K562 (cell line): ENCODE results near the gene PGAP3. TPM values are rescaled to one million over a fixed set of nuclear protein-coding genes. Genes with fewer than 3 reads are reported as not detected.

Experiments
- ATAC-seq: fragments of 200-7000 bp; cut with Tn5 transposase; 3 replicates; pipeline ENCODE4 v1.9.1; 2020; ENCODE audit warnings: moderate library complexity
- BruUV-seq: library from RNA; stranded (reverse); fragments of 400-500 nt; replicated peaks from 2 replicates; lab custom pipeline; 2021; lab: Mats Ljungman, UMichigan
- CTCF ChIA-PET: fragments of 300-600 bp; formaldehyde crosslinking; extraction: SDS; loops from one replicate; lab custom pipeline; 2021; ENCODE audit warnings: low intra/inter-chr PET ratio; lab: Yijun Ruan, JAX
- POLR2A ChIA-PET: fragments of 300-600, 350-650 bp; sonication (Branson Sonifier 250); formaldehyde crosslinking; extraction: SDS; loops from one replicate; lab custom pipeline; 2021; ENCODE audit warnings: antibody characterized with exemption, inconsistent platforms; lab: Yijun Ruan, JAX
- DNase-seq, 4 experiments: peaks; one replicate each; pipeline versions ENCODE4 v3.0.0 to v3.0.0-alpha.2; 2011 to 2018; ENCODE audit warnings: low spot score in 3 of 4, mixed read lengths in 3 of 4; ENCODE audit errors: extremely low read depth in 1 of 4
- FAIRE-seq: peaks from 2 replicates; lab custom pipeline; 2011; peaks lifted over from hg19 to GRCh38; lab: Jason Lieb, UNC
- H2AFZ ChIP-seq: 2 replicates; pipeline ENCODE4 v1.6.0; 2011; ENCODE audit warnings: low read depth, low read length, control low read depth, inconsistent platforms
- H3K27ac ChIP-seq: fragments of 200-600 bp; 3 replicates; pipeline ENCODE4 v1.8.0; 2011; ENCODE audit warnings: low read depth, mild to moderate bottlenecking, control low read depth, inconsistent platforms, low read length, moderate library complexity, mixed read lengths; ENCODE audit errors: extremely low read depth
- H3K27me3 ChIP-seq, 2 experiments: fragments of 300-600 bp in 1 of 2; 2 replicates in 1 of 2; 3 replicates in 1 of 2; pipeline versions ENCODE4 v1.6.0 to v1.8.0; 2011; ENCODE audit warnings: inconsistent platforms in 2 of 2, low read length in 2 of 2, mild to moderate bottlenecking in 1 of 2, mixed read lengths in 1 of 2, moderate library complexity in 1 of 2; ENCODE audit not compliant: control insufficient read depth in 2 of 2, insufficient read depth in 2 of 2
- H3K36me3 ChIP-seq: fragments of 300-600 bp; 3 replicates; pipeline ENCODE4 v1.8.0; 2011; ENCODE audit warnings: mild to moderate bottlenecking, low read length, inconsistent platforms; ENCODE audit not compliant: control insufficient read depth, insufficient read depth
- H3K4me1 ChIP-seq, 2 experiments: fragments of 200-600 bp in 1 of 2; replicated peaks in 1 of 2; 2 replicates in 1 of 2; 3 replicates in 1 of 2; pipeline versions ENCODE4 v1.5.1 to v1.8.0; 2011; ENCODE audit warnings: inconsistent platforms in 2 of 2, low read length in 2 of 2, mild to moderate bottlenecking in 1 of 2, mixed read lengths in 1 of 2, moderate library complexity in 1 of 2; ENCODE audit not compliant: control insufficient read depth in 2 of 2, insufficient read depth in 2 of 2
- H3K4me2 ChIP-seq: 2 replicates; pipeline ENCODE4 v1.6.1; 2011; ENCODE audit warnings: low read length, control low read depth, inconsistent platforms, mixed read lengths; ENCODE audit not compliant: insufficient read depth
- H3K4me3 ChIP-seq: fragments of 200-600 bp; sonication (generic), shearing (Covaris generic); 2 replicates; pipeline ENCODE4 v1.5.1; 2016; ENCODE audit warnings: control low read depth, inconsistent platforms
- H3K79me2 ChIP-seq: fragments of 200-600 bp; 3 replicates; pipeline ENCODE4 v1.8.0; 2011; ENCODE audit warnings: low read length, inconsistent platforms; ENCODE audit not compliant: control insufficient read depth, insufficient read depth
- H3K9ac ChIP-seq, 2 experiments: 2 replicates each; pipeline versions ENCODE4 v1.6.0 to v1.6.1; 2011; ENCODE audit warnings: low read depth in 2 of 2, low read length in 2 of 2, control low read depth in 1 of 2, inconsistent platforms in 1 of 2, mild to moderate bottlenecking in 1 of 2, mixed read lengths in 1 of 2; ENCODE audit not compliant: insufficient read depth in 1 of 2
- H3K9me1 ChIP-seq: one replicate; pipeline ENCODE4 v1.6.0; 2011; ENCODE audit warnings: inconsistent platforms, mild to moderate bottlenecking, low read length, moderate library complexity; ENCODE audit not compliant: control insufficient read depth, insufficient read depth
- H3K9me3 ChIP-seq: replicated peaks from 2 replicates; pipeline ENCODE4 v1.5.1; 2011; ENCODE audit warnings: low read depth, low read length, inconsistent platforms; ENCODE audit not compliant: control insufficient read depth, insufficient read depth
- H4K20me1 ChIP-seq: replicated peaks from 2 replicates; pipeline ENCODE4 v1.6.1; 2011; ENCODE audit warnings: low read length, inconsistent platforms, mixed read lengths; ENCODE audit not compliant: control insufficient read depth, insufficient read depth
- CTCFL ChIP-seq: IDR thresholded peaks from 2 replicates; pipeline ENCODE4 v1.6.1; 2011; ENCODE audit warnings: borderline replicate concordance, low read depth, mild to moderate bottlenecking, moderate library complexity, low read length; ENCODE audit not compliant: insufficient read depth, poor library complexity, severe bottlenecking
- HNRNPLL ChIP-seq: fragments of 200-400 bp; formaldehyde crosslinking; IDR thresholded peaks from 2 replicates; pipeline ENCODE4 v1.6.1; 2017; ENCODE audit warnings: low read length, low read depth, mild to moderate bottlenecking; ENCODE audit not compliant: poor library complexity, severe bottlenecking
- MAZ ChIP-seq, 2 experiments: fragments of 450-650 bp in 1 of 2; sonication (generic) in 1 of 2; formaldehyde crosslinking; IDR thresholded peaks in 1 of 2; conservative IDR thresholded peaks in 1 of 2; 2 replicates each; pipeline versions ENCODE4 v1.4.0 to v1.5.0; 2020; ENCODE audit warnings: mild to moderate bottlenecking in 1 of 2, missing genetic modification reagents in 1 of 2
- MTA2 ChIP-seq: fragments of 450-650 bp; IDR thresholded peaks from 2 replicates; pipeline ENCODE4 v1.6.1; 2016; ENCODE audit warnings: low read depth
- PHF20 ChIP-seq: fragments of 450-650 bp; IDR thresholded peaks from 2 replicates; pipeline ENCODE4 v1.6.1; 2018; ENCODE audit not compliant: partially characterized antibody
- REST ChIP-seq, 2 experiments: fragments of 450-650 bp; formaldehyde crosslinking in 1 of 2; IDR thresholded peaks; 2 replicates each; pipeline versions ENCODE4 v1.4.0 to v1.6.1; 2014 to 2020; ENCODE audit warnings: mild to moderate bottlenecking in 2 of 2, borderline replicate concordance in 1 of 2, low read depth in 1 of 2
- ZNF512 ChIP-seq: IDR thresholded peaks from 2 replicates; pipeline ENCODE4 v1.6.1; 2016; ENCODE audit warnings: missing genetic modification characterization, missing compliant biosample characterization
- WGBS: fragments of 100-300 bp; shearing (Covaris generic); methylation state at CpG from one replicate; pipeline ENCODE4 v1.1.6; 2016; ENCODE audit warnings: low coverage, mixed read lengths; ENCODE audit not compliant: insufficient coverage; ENCODE audit errors: missing lambda C conversion rate; 5-methylcytosine and 5-hydroxymethylcytosine counted together
- in situ Hi-C: fragments of 300-500 bp; cut with MboI; formaldehyde crosslinking; loops from 4 replicates; pipeline ENCODE4 v1.15.0; 2018; ENCODE audit warnings: inconsistent platforms, mixed read lengths
- intact Hi-C: fragments of 100-400 bp; cut with micrococcal nuclease; formaldehyde crosslinking; loops from 2 replicates; pipeline ENCODE4 v1.14.2; 2022
- polyA plus RNA-seq, 8 experiments: library from polyadenylated mRNA; depleted of rRNA in 4 of 8; stranded (reverse) in 5 of 8; unstranded in 3 of 8; fragments of >200 nt; fragmentation: Nextera tagmentation in 2 of 8; fragmentation: Illumina TruSeq in 1 of 8; extraction: Ambion mirVana in 2 of 8; extraction: Trizol in 1 of 8; gene quantifications; 2 replicates each; pipeline versions ENCODE4 v1.2.1 to v1.2.3, GENCODE V29; 2011 to 2014; ENCODE audit warnings: inconsistent platforms in 1 of 8, missing spikeins in 1 of 8
- total RNA-seq, 7 experiments: library from RNA; depleted of rRNA in 6 of 7; stranded (reverse); fragments of >200 nt in 6 of 7; fragmentation: Illumina TruSeq in 2 of 7; extraction: Trizol in 2 of 7; gene quantifications; 2 replicates each; pipeline versions ENCODE4 v1.2.1 to v1.2.3, GENCODE V29; 2011 to 2021; ENCODE audit warnings: low replicate concordance in 1 of 7

PGAP3 gene
- total and polyA plus RNA-seq, 9 of the 15 experiments (the other 6 are each of a cell fraction or from before 2014, with no cell fraction given), result 0.38 to 9.4 (median 4.5) TPM

- Histone ChIP-seq H3K4me3 (no peak overlapping the region), H3K4me2 (no peak overlapping the region), H3K79me2 (no peaks in the 10 kb centered on the region), H4K20me1 (no peaks in the 10 kb centered on the region), H3K9ac (0 out of 4 replicates have a peak overlapping the region, but pooled peaks of 1 of the 2 experiments have one; percentile 65), H3K9me3 (no peaks in the 10 kb centered on the region), H3K9me1 (no peaks in the 10 kb centered on the region), H2AFZ (peak overlapping the region; percentile 14; the same call in 1 of the 2 replicates), H3K36me3 (no peaks in the 10 kb centered on the region), H3K27me3 (peaks cover 0 to 25% of the 10 kb centered on the region in 2 experiments; a peak in 2 of 5 replicates), H3K4me1 (peaks cover 3 to 43% of the 10 kb centered on the region in 2 experiments; a peak in 2 of 5 replicates), H3K27ac (no peak overlapping the region)
- 2% methylated on average over 15 of the region's 16 CpGs for WGBS
- intact Hi-C loops (loop anchor here (1.0 to 2.0 kb wide), 2 partner anchors 75 to 239 kb away; no protein-coding TSS in a partner anchor), in situ Hi-C loops (loop anchor here (5.0 kb wide), 2 partner anchors 49 to 134 kb away; no protein-coding TSS in a partner anchor)
- CTCF ChIA-PET, result interaction anchor here (0.6 to 5.2 kb wide), 9 partner anchors 11 to 578 kb away, joined by 3 to 131 read pairs (median 5); partner anchors contain the start of gene PNMT
- FAIRE-seq (peak; percentile 82), DNase-seq (peak; percentile 70 to 84 (median 75)), ATAC-seq (peak; percentile 81)
- POLR2A ChIA-PET, result interaction anchor here (0.6 to 1.9 kb wide), 6 partner anchors 11 to 345 kb away, joined by 3 to 6 read pairs (median 4); partner anchors contain the start of genes PNMT and STARD3
- no TSS peak for BruUV-seq
- TF ChIP-seq CTCFL (peak; percentile 27), PHF20 (no peak), MTA2 (no peak), HNRNPLL (no peak), REST (IDR thresholded peaks at IDR 0.05; ENCODE audit: borderline replicate concordance) (peak; percentile 44; the same call in 1 of the 2 replicates), REST (CRISPR knock-in tag; IDR thresholded peaks at IDR 0.05; ENCODE audit: low read depth) (no peak), MAZ (CRISPR knock-in tag; conservative IDR thresholded peaks at IDR 0.05 in 1 of 2, IDR thresholded peaks at IDR 0.05 in 1 of 2) (0 out of 4 replicates have a peak, but pooled peaks of 1 of the 2 experiments have one; percentile 31), ZNF512 (tag) (no peak)
Observed at GRCh38 chr17:39623356-39623950, 64.4 kb downstream of the PGAP3 start.
